IPS-NIHi11 (cell line): ENCODE measurements around the gene NSD1.

Experiments
- DNase-seq: peaks from one replicate; pipeline ENCODE4 v3.0.0; 2012; ENCODE audit warnings: mixed read lengths, low spot score

Gene NSD1

GRCh38 chr5:177098120-177098469, 35.5 kb upstream of the NSD1 start:
- DNase-seq, result no peak

- no peak for DNase-seq
These were observed 35.0 kb upstream of the NSD1 start for GRCh38 chr5:177098470-177099141.

GRCh38 chr5:177099422-177100093, 34.0 kb upstream of the NSD1 start:
- peak; percentile 56 for DNase-seq

DNA sequence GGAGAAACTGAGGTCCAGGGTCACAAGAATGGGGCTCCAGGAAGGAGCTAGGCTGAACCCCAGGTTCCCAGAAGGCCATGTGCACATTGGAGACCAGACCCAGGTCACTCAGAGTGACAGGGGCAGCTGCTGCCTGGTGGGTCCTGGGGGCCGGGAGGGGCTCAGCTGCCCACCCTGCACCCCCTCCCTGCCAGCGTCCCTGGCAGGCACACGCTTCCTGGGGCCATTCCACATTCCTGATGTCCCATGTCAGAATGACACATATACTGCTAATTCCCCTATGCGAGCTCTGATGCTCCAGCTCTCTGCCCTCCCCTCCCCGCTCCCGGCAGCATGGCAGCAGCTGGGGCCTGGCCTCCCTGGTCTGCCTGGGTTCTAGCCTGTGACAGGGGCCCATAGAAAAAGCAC, 32.9 kb upstream of the NSD1 start:
- DNase-seq, result no peak

DNA sequence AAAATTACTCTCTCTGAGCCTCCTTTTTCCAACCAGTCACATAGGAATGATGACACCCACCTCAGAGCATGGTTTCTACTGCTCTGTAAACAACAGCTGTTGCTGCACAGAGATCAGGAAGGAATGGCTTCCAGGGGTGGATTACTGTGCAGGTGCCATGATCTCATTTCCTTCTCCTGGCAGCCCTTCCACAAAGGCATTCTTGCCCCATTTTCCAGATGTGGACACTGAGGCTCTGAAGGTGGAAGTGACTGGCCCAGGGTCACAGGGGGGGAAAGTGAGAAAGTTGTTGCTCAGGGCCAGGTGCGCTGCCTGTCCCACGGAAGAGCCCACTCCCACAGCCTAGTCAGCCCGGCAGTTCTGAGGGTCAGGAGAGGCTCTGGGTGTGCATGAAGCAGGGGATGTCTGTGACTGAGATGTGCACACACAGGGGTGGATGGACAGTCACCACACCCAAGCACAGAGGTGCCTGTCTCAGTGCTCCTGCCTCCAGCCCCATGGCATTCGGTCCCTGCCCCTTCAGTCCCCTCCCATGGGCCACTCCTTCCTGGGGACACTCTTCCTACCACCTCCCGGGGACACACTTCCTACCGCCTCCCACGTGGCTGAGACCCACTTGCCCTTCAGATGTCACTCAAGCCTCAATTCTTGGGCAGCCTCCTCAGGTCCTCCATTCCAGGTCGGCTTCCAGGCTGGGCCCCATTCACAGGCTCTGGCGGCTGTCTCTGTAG, 29.9 kb upstream of the NSD1 start:
- DNase-seq, result no peak

- DNase-seq, result no peak
These were observed 27.7 kb upstream of the NSD1 start for GRCh38 chr5:177105691-177106476.

DNA sequence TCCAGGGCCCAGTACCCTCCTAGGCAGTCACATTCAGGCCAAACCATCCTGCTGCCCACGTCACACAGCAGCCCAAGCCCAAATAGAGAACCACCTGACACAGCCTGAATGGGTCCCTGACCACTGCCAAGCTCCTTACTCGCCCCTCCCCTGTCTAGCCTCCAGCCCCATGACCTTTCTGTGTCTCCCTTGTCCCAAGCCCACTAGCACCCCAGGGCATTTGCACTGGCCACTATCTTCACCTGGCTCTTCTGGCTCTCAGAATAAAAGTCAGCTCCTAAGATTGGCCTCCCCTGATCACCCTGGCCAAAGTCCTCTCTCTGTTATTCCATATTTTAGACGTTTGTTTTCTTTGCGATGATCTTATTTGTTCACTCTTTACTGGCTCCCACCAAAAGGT, 26.4 kb upstream of the NSD1 start:
- no peak for DNase-seq

GRCh38 chr5:177109810-177110209, 23.8 kb upstream of the NSD1 start:
- DNase-seq, result no peak

DNA sequence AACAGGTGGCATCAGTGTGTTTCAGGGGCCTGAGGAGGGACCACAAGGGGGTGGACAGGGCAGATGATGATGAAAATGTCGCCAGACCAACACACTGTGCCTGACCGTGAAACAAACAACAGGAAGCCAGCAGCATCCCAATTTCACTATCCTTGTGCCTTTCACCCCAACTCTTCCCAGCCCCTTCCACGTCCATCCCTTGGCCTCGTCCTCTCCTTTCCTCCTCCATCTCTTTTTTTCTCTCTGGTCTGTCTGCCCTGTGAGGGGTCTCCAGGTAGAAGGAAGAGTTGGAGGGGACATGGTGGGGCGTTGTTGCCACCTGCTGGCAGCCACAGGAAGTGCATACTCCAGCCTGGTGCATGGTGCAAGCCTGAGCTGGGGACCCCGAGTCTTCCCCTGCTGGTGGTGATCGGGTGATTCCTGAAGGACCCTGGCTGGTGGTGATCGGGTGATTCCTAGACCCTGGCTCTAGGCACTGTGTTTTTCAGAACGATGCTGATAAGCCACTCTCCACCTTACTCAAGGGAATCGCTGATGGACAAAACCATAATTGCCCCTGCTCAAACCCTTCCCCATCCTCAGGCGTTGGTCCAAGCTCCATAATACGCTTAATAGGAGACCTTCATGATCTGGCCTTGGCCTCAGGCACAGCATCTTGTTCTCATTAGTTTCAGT, 21.7 kb upstream of the NSD1 start:
- peak; percentile 91 for DNase-seq

- no peak for DNase-seq
These were observed 20.9 kb upstream of the NSD1 start for GRCh38 chr5:177112589-177113220.

DNA sequence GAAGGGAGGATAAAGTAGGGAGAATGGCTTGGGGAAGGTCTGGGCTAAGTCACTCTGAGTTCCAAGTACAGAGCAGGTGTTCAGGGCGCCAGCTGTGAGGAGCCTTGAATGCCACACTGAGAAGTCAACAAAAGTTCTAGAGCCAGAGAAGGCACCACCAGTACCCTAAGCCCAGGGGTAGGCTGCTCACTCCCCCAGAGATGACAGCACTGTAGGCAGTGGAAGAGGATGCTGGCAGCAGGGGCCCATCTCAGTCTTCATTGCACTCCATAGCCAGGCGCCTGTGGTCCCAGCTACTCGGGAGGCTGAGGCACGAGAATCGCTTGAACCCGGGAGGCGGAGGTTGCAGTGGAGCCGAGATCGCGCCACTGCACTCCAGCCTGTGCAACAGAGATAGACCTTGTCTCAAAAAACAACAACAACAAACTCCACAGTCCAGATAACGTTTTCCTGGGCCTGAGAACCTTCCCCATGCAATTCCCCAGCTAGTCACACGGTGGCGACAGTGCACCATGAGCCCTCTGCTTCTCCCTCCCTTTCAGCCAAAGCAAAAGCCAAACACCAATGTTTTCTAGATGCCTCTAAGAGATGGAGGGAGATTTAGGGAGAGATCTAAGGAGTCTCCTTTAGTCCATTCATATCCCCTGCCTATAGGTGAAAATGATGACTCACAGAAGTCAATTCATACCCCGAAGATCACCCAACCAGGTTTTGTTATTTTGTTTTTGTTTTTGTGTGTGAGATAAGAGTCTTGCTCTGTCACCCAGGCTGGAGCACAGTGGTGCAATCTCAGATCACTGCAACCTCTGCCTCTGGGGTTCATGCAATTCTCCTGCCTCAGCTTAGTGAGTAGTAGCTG, 19.8 kb upstream of the NSD1 start:
- peak; percentile 84 for DNase-seq

DNA sequence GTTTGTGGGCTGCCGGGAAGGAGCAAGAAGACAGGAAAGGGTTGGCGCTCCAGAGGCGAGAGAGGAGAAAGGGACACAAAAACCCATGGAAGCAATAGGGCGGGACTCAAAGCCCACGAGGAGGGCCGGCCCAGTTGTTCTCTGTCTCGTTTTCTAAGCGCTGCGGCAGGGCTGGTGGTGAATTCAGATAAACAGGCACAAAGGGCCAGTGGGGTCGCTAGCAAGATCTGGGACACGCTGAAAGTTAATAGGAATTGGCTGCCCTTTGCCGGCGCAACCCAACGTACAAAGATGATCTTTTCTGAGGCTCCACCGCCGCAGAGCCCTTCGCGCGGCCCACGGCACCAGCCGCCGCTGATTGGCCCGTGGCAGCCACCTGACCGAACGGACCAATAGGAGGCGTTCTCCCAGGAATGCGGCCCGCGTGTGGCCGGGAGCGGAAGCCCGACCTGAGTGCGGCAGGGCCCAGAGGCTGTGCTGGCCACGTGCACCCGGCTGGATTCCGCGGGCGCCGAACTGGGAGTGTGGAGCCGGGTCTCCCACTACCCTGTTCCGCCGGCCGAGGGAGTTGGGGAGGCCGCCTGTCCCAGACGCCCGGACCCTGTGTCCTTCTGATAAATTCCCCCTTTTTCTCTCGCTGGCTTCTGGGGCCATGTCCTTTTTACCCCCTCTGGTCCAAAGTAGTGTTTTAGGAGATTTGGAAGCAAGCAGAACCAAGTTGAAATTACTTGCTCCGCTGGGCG, 16.8 kb upstream of the NSD1 start:
- DNase-seq, result peak; percentile 92

DNA sequence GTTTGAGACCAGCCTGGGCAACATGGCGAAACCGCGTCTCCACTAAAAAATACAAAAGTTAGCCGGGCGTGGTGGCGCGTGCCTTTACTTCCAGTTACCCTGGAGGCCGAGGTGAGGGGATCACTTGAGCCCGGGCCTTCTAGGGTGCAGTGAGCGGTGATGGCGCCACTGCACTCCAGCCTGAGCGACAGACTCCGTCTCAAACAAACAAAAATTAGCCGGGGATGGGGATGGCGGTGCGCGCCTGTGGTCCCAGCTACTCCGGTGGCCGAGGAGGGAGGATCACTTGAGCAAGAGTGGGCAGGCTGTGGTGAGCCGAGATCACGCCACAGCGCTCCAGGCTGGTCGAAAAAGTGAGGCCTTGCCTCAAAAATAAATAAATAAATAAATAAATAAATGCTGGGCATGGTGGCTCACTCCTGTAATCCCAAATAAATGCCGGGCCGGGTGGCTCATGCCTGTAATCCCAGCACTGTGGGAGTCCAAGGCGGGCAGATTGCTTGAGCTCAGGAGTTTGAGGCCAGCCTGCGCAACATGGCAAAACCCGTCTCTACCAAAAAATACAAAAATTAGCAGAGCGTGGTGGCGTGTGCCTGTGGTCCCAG, 16.0 kb upstream of the NSD1 start:
- DNase-seq, result no peak

DNA sequence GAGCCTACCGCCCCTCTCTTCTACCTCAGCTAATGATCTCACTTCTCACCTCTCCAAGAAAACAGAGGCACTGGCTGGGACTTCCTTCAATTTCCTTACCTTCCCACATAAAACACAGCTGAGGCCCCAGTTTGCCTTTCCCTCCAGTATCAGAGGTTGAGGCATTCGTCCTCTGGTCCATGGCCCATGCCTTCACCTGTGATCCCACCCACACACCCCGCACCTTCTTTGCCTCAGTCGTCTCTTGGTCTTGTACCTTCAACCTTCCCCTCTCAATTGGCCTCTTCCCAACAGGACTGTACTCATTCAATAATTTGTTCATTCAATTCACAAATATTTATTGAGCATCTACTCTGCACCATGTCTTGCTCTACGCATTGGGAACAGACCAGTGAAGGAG, 11.0 kb upstream of the NSD1 start:
- DNase-seq, result no peak

DNA sequence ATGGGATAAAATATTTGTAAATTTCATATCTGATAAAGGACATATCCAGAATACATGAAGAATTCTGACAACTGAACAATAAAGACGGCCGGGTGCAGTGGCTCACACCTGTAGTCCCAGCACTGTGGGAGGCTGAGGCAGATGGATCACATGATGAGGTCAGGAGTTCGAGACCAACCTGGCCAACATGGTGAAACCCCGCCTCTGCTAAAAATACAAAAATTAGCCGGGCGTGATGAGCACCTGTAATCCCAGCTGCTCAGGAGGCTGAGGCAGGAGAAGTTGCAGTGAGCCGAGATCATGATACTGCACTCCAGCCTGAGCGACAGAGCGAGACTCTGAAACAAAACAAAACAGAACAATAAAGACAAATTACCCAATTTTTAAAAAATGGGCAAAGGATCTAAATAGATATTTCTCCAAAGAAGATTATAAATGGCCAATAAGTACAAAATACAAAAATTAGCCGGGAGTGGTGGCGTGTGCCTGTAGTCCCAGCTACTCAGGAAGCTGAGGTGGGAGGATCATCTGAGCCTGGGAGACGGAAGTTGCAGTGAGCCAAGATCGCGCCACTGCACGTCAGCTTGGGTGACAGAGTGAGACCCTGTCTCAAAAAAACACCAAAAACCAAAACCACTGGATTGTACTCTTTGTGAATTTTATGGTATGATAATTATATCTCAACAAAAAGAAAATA, 9.6 kb upstream of the NSD1 start:
- DNase-seq, result no peak

DNA sequence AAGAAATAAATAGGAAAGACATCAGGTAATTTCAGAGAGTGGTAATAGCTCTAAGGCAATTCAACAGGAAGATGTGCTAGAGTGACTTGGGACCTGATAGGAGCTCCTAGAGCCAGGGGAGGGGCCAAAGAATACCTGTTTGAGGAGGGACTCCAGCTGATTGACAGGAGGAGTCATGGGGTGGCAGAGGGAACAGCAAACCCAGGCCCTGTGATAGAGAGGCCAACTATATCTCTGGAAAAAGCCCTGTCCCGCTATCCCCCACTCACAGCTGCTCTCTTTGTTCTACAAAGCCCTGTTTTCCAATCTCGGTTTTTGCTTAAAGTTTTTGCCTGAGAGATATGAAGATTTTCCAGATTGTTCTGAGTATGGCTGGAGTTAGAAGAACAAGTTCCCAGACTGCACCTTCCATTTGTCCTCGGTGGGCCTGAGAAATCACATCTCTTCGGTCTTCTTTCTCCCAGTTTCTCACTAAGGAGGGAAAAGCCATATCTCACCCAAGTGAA, 9.0 kb upstream of the NSD1 start:
- DNase-seq, result peak; percentile 73

DNA sequence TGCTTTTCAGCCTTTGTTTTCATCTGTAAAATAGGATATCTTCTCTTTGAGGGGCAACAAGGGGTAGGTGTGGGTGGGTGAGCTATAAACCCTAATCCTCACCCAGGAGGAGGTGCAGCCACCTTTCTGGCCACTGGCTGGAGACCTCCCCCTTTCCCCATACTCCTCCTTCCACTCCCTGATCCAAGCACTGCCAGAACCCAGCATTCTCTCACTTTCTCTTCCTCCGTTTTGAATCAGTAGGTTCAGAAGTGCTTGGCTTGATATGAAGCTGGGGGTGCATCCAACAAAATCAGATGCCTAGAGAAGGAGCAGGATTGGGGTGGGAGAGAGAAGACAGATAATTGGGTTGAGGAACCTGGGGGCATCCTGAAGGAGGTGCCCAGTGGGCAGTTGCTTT, 6.8 kb upstream of the NSD1 start:
- DNase-seq, result no peak

DNA sequence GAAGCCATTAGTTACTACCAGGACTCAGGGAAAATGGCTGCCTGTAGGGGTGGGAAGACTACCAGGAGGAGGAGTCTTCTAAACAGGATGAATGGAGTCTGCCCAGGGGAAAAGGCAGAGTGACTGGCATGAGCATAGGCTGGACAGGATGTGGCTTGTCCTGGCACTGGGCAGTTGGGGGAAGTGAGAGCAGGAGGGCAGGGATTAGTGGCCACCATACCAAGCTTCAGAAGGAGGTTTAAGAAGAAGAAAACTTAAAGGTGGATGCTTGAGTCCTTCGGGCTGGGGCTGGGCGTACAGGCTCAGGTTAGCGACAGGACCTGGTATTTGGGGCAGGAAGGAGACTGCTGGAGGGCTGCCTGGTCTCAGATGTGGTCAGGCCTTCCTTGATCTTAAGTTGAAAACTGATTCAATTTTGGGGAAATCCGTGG, 5.0 kb upstream of the NSD1 start:
- no peak for DNase-seq
